K562 (cell line): Measurements from ENCODE around the gene SLC39A6. TPM values are rescaled to one million over a fixed set of nuclear protein-coding genes. Genes with fewer than 3 reads are reported as not detected.

ENCODE experiments used
- ATAC-seq: fragments of 200-7000 bp; cut with Tn5 transposase; 3 replicates; pipeline ENCODE4 v1.9.1; 2020; ENCODE audit warnings: moderate library complexity
- BruUV-seq: library from RNA; stranded (reverse); fragments of 400-500 nt; replicated peaks from 2 replicates; lab custom pipeline; 2021; lab: Mats Ljungman, UMichigan
- CTCF ChIA-PET: fragments of 300-600 bp; formaldehyde crosslinking; extraction: SDS; loops from one replicate; lab custom pipeline; 2021; ENCODE audit warnings: low intra/inter-chr PET ratio; lab: Yijun Ruan, JAX
- POLR2A ChIA-PET: fragments of 300-600, 350-650 bp; sonication (Branson Sonifier 250); formaldehyde crosslinking; extraction: SDS; loops from one replicate; lab custom pipeline; 2021; ENCODE audit warnings: antibody characterized with exemption, inconsistent platforms; lab: Yijun Ruan, JAX
- DNase-seq, 4 experiments: peaks; one replicate each; pipeline versions ENCODE4 v3.0.0 to v3.0.0-alpha.2; 2011 to 2018; ENCODE audit warnings: low spot score in 3 of 4, mixed read lengths in 3 of 4; ENCODE audit errors: extremely low read depth in 1 of 4
- FAIRE-seq: peaks from 2 replicates; lab custom pipeline; 2011; peaks lifted over from hg19 to GRCh38; lab: Jason Lieb, UNC
- H2AFZ ChIP-seq: 2 replicates; pipeline ENCODE4 v1.6.0; 2011; ENCODE audit warnings: low read depth, low read length, control low read depth, inconsistent platforms
- H3K27ac ChIP-seq: fragments of 200-600 bp; 3 replicates; pipeline ENCODE4 v1.8.0; 2011; ENCODE audit warnings: low read depth, mild to moderate bottlenecking, control low read depth, inconsistent platforms, low read length, moderate library complexity, mixed read lengths; ENCODE audit errors: extremely low read depth
- H3K27me3 ChIP-seq, 2 experiments: fragments of 300-600 bp in 1 of 2; 2 replicates in 1 of 2; 3 replicates in 1 of 2; pipeline versions ENCODE4 v1.6.0 to v1.8.0; 2011; ENCODE audit warnings: inconsistent platforms in 2 of 2, low read length in 2 of 2, mild to moderate bottlenecking in 1 of 2, mixed read lengths in 1 of 2, moderate library complexity in 1 of 2; ENCODE audit not compliant: control insufficient read depth in 2 of 2, insufficient read depth in 2 of 2
- H3K36me3 ChIP-seq: fragments of 300-600 bp; 3 replicates; pipeline ENCODE4 v1.8.0; 2011; ENCODE audit warnings: mild to moderate bottlenecking, low read length, inconsistent platforms; ENCODE audit not compliant: control insufficient read depth, insufficient read depth
- H3K4me1 ChIP-seq, 2 experiments: fragments of 200-600 bp in 1 of 2; replicated peaks in 1 of 2; 2 replicates in 1 of 2; 3 replicates in 1 of 2; pipeline versions ENCODE4 v1.5.1 to v1.8.0; 2011; ENCODE audit warnings: inconsistent platforms in 2 of 2, low read length in 2 of 2, mild to moderate bottlenecking in 1 of 2, mixed read lengths in 1 of 2, moderate library complexity in 1 of 2; ENCODE audit not compliant: control insufficient read depth in 2 of 2, insufficient read depth in 2 of 2
- H3K4me2 ChIP-seq: 2 replicates; pipeline ENCODE4 v1.6.1; 2011; ENCODE audit warnings: low read length, control low read depth, inconsistent platforms, mixed read lengths; ENCODE audit not compliant: insufficient read depth
- H3K4me3 ChIP-seq: fragments of 200-600 bp; sonication (generic), shearing (Covaris generic); 2 replicates; pipeline ENCODE4 v1.5.1; 2016; ENCODE audit warnings: control low read depth, inconsistent platforms
- H3K79me2 ChIP-seq: fragments of 200-600 bp; 3 replicates; pipeline ENCODE4 v1.8.0; 2011; ENCODE audit warnings: low read length, inconsistent platforms; ENCODE audit not compliant: control insufficient read depth, insufficient read depth
- H3K9ac ChIP-seq, 2 experiments: 2 replicates each; pipeline versions ENCODE4 v1.6.0 to v1.6.1; 2011; ENCODE audit warnings: low read depth in 2 of 2, low read length in 2 of 2, control low read depth in 1 of 2, inconsistent platforms in 1 of 2, mild to moderate bottlenecking in 1 of 2, mixed read lengths in 1 of 2; ENCODE audit not compliant: insufficient read depth in 1 of 2
- H3K9me1 ChIP-seq: one replicate; pipeline ENCODE4 v1.6.0; 2011; ENCODE audit warnings: inconsistent platforms, mild to moderate bottlenecking, low read length, moderate library complexity; ENCODE audit not compliant: control insufficient read depth, insufficient read depth
- H3K9me3 ChIP-seq: replicated peaks from 2 replicates; pipeline ENCODE4 v1.5.1; 2011; ENCODE audit warnings: low read depth, low read length, inconsistent platforms; ENCODE audit not compliant: control insufficient read depth, insufficient read depth
- H4K20me1 ChIP-seq: replicated peaks from 2 replicates; pipeline ENCODE4 v1.6.1; 2011; ENCODE audit warnings: low read length, inconsistent platforms, mixed read lengths; ENCODE audit not compliant: control insufficient read depth, insufficient read depth
- CREBBP ChIP-seq: IDR thresholded peaks from one replicate; pipeline ENCODE4 v1.6.1; 2012; ENCODE audit warnings: low read depth, mild to moderate bottlenecking, control low read depth, inconsistent platforms, low read length
- FOXA1 ChIP-seq: fragments of 450-650 bp; IDR thresholded peaks from 2 replicates; pipeline ENCODE4 v1.6.1; 2016; ENCODE audit warnings: mild to moderate bottlenecking, borderline replicate concordance
- FUS ChIP-seq: fragments of 200-400 bp; formaldehyde crosslinking; optimal IDR thresholded peaks from 2 replicates; pipeline ENCODE3; 2017; ENCODE audit warnings: low read depth, low read length
- GTF2A2 ChIP-seq: IDR thresholded peaks from 2 replicates; pipeline ENCODE4 v1.6.1; 2016; ENCODE audit warnings: mild to moderate bottlenecking, missing genetic modification characterization, missing compliant biosample characterization
- MTF1 ChIP-seq: fragments of 250-450 bp; sonication (Bioruptor Pico); IDR thresholded peaks from 2 replicates; pipeline ENCODE4 v1.9.0; 2021; ENCODE audit warnings: moderate library complexity, mild to moderate bottlenecking, inconsistent platforms, borderline replicate concordance
- NR2C2 ChIP-seq, 2 experiments: fragments of 200-800 bp in 1 of 2; sonication (Bioruptor generic) in 1 of 2; sonication (generic) in 1 of 2; formaldehyde crosslinking in 1 of 2; IDR thresholded peaks; 2 replicates each; pipeline versions ENCODE4 v1.6.1 to v1.8.0; 2016 to 2022; ENCODE audit warnings: mild to moderate bottlenecking in 1 of 2, missing compliant biosample characterization in 1 of 2, missing genetic modification characterization in 1 of 2, missing genetic modification reagents in 1 of 2
- POU5F1 ChIP-seq: fragments of 150-350 bp; IDR thresholded peaks from 2 replicates; pipeline ENCODE4 v1.6.1; 2014; ENCODE audit warnings: borderline replicate concordance, low read length, low read depth, mild to moderate bottlenecking; ENCODE audit not compliant: partially characterized antibody
- RBBP5 ChIP-seq: fragments of 200-600 bp; sonication (generic); IDR thresholded peaks from 2 replicates; pipeline ENCODE4 v1.6.1; 2012; ENCODE audit warnings: borderline replicate concordance, mild to moderate bottlenecking, low read length, control low read depth, inconsistent platforms; ENCODE audit not compliant: insufficient read depth, poor library complexity, severe bottlenecking
- SMAD2 ChIP-seq: fragments of 150-350 bp; IDR thresholded peaks from 2 replicates; pipeline ENCODE4 v1.6.1; 2014; ENCODE audit warnings: low read depth, mild to moderate bottlenecking, low read length
- SMARCA5 ChIP-seq: fragments of 450-650 bp; IDR thresholded peaks from 2 replicates; pipeline ENCODE4 v1.6.1; 2016
- TBL1XR1 ChIP-seq, 2 experiments: IDR thresholded peaks; 2 replicates each; pipeline ENCODE4 v1.6.1; 2012; ENCODE audit warnings: improper control_type of control experiment in 2 of 2, low read length in 2 of 2, mild to moderate bottlenecking in 1 of 2
- U2AF1 ChIP-seq: fragments of 200-400 bp; formaldehyde crosslinking; optimal IDR thresholded peaks from 2 replicates; pipeline ENCODE3; 2017; ENCODE audit warnings: mild to moderate bottlenecking, low read depth, low read length, moderate library complexity
- WGBS: fragments of 100-300 bp; shearing (Covaris generic); methylation state at CpG from one replicate; pipeline ENCODE4 v1.1.6; 2016; ENCODE audit warnings: low coverage, mixed read lengths; ENCODE audit not compliant: insufficient coverage; ENCODE audit errors: missing lambda C conversion rate; 5-methylcytosine and 5-hydroxymethylcytosine counted together
- in situ Hi-C: fragments of 300-500 bp; cut with MboI; formaldehyde crosslinking; loops from 4 replicates; pipeline ENCODE4 v1.15.0; 2018; ENCODE audit warnings: inconsistent platforms, mixed read lengths
- intact Hi-C: fragments of 100-400 bp; cut with micrococcal nuclease; formaldehyde crosslinking; loops from 2 replicates; pipeline ENCODE4 v1.14.2; 2022
- polyA plus RNA-seq, 8 experiments: library from polyadenylated mRNA; depleted of rRNA in 4 of 8; stranded (reverse) in 5 of 8; unstranded in 3 of 8; fragments of >200 nt; fragmentation: Nextera tagmentation in 2 of 8; fragmentation: Illumina TruSeq in 1 of 8; extraction: Ambion mirVana in 2 of 8; extraction: Trizol in 1 of 8; gene quantifications; 2 replicates each; pipeline versions ENCODE4 v1.2.1 to v1.2.3, GENCODE V29; 2011 to 2014; ENCODE audit warnings: inconsistent platforms in 1 of 8, missing spikeins in 1 of 8
- total RNA-seq, 7 experiments: library from RNA; depleted of rRNA in 6 of 7; stranded (reverse); fragments of >200 nt in 6 of 7; fragmentation: Illumina TruSeq in 2 of 7; extraction: Trizol in 2 of 7; gene quantifications; 2 replicates each; pipeline versions ENCODE4 v1.2.1 to v1.2.3, GENCODE V29; 2011 to 2021; ENCODE audit warnings: low replicate concordance in 1 of 7
- TF ChIP-seq, protein P1 (sequence below): sonication (generic); formaldehyde crosslinking; IDR thresholded peaks from 2 replicates; pipeline ENCODE4 v1.8.0; 2022; ENCODE audit warnings: missing genetic modification reagents, mild to moderate bottlenecking, moderate library complexity, borderline replicate concordance
- TF ChIP-seq, protein P2 (sequence below), 3 experiments: fragments of 200-800 bp in 1 of 3; sonication (Bioruptor generic) in 1 of 3; sonication (generic) in 1 of 3; formaldehyde crosslinking in 1 of 3; IDR thresholded peaks; 2 replicates each; pipeline versions ENCODE4 v1.6.1 to v1.8.0; 2016 to 2022; ENCODE audit warnings: mild to moderate bottlenecking in 2 of 3, missing compliant biosample characterization in 2 of 3, missing genetic modification characterization in 2 of 3, missing genetic modification reagents in 1 of 3

Gene SLC39A6
- total and polyA plus RNA-seq, 9 of the 15 experiments (the other 6 are each of a cell fraction or from before 2014, with no cell fraction given) = 5.6 to 23.8 (median 17.4) TPM

DNA sequence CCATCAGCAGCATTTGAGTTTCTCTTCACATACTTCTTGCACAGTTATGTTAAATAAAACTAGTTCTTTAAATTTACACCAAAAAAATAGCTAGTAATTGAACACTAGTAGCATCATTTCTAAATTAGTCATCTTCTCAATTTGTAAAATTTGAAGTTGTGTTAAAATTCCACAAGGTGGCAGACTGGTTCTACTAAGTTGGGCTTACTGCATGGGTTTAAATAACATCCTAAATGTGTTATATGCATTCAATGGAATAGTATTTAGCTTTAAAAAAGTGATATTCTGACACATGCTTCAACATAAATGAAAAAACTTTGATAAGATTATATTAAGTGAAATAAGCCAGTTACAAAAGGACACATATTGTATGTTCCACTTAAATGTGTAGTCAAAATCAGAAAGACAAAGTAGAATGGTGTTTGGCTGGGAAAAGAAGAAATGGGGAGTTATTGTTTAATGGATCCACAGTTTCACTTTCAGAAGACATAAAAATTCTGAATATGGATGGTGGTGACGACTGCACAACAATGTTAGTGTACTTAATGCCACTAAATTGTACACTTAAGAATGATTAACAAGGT, 33.1 kb downstream of the SLC39A6 start (continued):
- TF ChIP-seq FOXA1 = no peak
- TF ChIP-seq, protein P1, sequence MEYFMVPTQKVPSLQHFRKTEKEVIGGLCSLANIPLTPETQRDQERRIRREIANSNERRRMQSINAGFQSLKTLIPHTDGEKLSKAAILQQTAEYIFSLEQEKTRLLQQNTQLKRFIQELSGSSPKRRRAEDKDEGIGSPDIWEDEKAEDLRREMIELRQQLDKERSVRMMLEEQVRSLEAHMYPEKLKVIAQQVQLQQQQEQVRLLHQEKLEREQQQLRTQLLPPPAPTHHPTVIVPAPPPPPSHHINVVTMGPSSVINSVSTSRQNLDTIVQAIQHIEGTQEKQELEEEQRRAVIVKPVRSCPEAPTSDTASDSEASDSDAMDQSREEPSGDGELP (CRISPR knock-in tag) = no peak
- TF ChIP-seq FUS = no peak
- no peak for TF ChIP-seq SMARCA5

DNA sequence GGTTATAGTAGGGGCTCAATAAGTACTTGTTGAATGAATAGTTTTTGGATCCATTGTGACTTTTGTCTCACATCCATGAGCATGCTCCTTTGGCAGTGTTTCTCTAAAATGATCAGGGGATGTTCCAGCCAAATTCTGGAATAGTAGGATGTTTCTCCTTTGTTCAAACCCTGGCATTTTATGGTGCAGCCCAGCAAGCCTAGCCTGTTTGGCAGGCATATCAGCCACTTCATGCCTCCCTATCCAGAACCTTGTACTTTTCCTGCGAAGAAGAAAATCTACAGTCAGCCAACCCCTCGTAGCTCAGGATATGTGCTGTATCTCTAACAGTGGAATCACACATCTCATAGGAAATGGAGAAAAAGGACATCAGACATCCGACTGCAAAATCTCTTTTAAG, 34.7 kb downstream of the SLC39A6 start:
- POLR2A ChIA-PET = interaction anchor here (0.7 kb wide), 1 partner anchor 32 kb away, joined by 3 read pairs; no protein-coding TSS in a partner anchor
- CTCF ChIA-PET = interaction anchor here (4.6 kb wide), 1 partner anchor 190 kb away, joined by 74 read pairs; no protein-coding TSS in a partner anchor
- Histone ChIP-seq H3K4me3 (no peak overlapping the region), H3K27ac (no peak overlapping the region), H3K9me3 (no peaks in the 10 kb centered on the region), H4K20me1 (no peaks in the 10 kb centered on the region), H3K9me1 (no peaks in the 10 kb centered on the region), H3K79me2 (no peaks in the 10 kb centered on the region), H3K36me3 (no peaks in the 10 kb centered on the region), H3K4me2 (no peak overlapping the region), H3K4me1 (no peaks in the 10 kb centered on the region; a peak in 1 of 5 replicates), H3K27me3 (peaks cover 5 to 14% of the 10 kb centered on the region in 2 experiments; a peak in 3 of 5 replicates), H3K9ac (no peak overlapping the region), H2AFZ (no peak overlapping the region)
- no peak for FAIRE-seq
- 3% methylated on average over 3 of the region's 3 CpGs for whole genome bisulfite sequencing
- in situ Hi-C loops (loop anchor here (10.0 kb wide), 1 partner anchor 660 kb away; no protein-coding TSS in a partner anchor), intact Hi-C loops (no loop called here)
- DNase-seq = no peak
- BruUV-seq = no TSS peak
- ATAC-seq = no peak
- TF ChIP-seq U2AF1 = no peak
- no peak for TF ChIP-seq NR2C2 (CRISPR knock-in tag; IDR thresholded peaks at IDR 0.05)
- TF ChIP-seq NR2C2 (tag; IDR thresholded peaks at IDR 0.05) = no peak
- TF ChIP-seq RBBP5 = no peak
- TF ChIP-seq, protein P2, sequence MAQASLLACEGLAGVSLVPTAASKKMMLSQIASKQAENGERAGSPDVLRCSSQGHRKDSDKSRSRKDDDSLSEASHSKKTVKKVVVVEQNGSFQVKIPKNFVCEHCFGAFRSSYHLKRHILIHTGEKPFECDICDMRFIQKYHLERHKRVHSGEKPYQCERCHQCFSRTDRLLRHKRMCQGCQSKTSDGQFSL (CRISPR knock-in tag; IDR thresholded peaks at IDR 0.05) = no peak
- TF ChIP-seq, protein P2 (tag; IDR thresholded peaks at IDR 0.05) = no peak
- TF ChIP-seq TBL1XR1 (IDR thresholded peaks at IDR 0.05; ENCODE audit: low read length in 2 of 2) = no peak
- no peak for TF ChIP-seq POU5F1
- no peak for TF ChIP-seq GTF2A2 (tag)
- TF ChIP-seq SMAD2 = no peak
- no peak for TF ChIP-seq CREBBP
- TF ChIP-seq MTF1 (CRISPR knock-in tag) = no peak
